ENCODE measurements around the gene EEFSEC. TPM values are rescaled to one million over a fixed set of nuclear protein-coding genes. Genes with fewer than 3 reads are reported as not detected.

EEFSEC gene
- total RNA-seq, 1 donor from 2014 or later: 2.2 TPM

- DNase-seq: no peak
Measured at GRCh38 chr3:128402319-128402718, 249.0 kb downstream of the EEFSEC start.

GRCh38 chr3:128402998-128403397 is 249.7 kb downstream of the EEFSEC start:
- no peak for DNase-seq

GRCh38 chr3:128404276-128405068 is 251.2 kb downstream of the EEFSEC start:
- no peak for DNase-seq

- no peak for DNase-seq
Measured at GRCh38 chr3:128405554-128406277, 252.4 kb downstream of the EEFSEC start.

GRCh38 chr3:128407247-128407646 is 254.0 kb downstream of the EEFSEC start:
- no peak for DNase-seq

DNA sequence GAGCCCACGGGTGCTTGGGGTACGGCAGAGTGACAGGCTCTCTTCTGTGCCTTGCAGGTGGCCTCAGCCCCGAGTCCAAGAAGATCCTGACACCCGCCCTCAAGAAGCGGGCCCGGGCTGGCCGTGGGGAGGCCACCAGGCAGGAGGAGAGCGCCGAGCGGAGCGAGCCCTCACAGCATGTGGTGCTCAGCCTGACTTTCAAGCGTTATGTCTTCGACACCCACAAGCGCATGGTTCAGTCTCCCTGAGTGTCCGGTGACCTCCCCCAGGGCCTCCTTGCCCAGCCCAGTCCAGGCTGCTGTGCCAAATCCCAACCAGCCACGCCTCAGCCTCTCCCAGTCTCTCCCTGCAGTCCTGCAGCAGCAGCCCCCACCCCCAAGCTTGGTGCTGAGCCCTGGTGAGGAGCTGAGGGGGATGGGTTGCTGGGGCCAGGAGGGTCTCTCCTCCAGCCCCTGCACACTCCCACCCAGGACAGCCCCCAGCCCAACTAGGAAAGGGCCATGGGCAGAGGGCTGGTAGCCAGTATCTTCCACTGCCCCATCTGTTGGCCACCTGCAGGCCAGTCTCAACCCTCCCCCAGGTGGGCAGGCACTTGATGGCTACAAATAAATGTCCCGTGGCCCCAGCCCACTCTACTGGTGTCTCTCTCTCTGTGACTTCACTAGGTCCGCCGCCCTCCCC is 254.9 kb downstream of the EEFSEC start:
- DNase-seq: no peak

DNA sequence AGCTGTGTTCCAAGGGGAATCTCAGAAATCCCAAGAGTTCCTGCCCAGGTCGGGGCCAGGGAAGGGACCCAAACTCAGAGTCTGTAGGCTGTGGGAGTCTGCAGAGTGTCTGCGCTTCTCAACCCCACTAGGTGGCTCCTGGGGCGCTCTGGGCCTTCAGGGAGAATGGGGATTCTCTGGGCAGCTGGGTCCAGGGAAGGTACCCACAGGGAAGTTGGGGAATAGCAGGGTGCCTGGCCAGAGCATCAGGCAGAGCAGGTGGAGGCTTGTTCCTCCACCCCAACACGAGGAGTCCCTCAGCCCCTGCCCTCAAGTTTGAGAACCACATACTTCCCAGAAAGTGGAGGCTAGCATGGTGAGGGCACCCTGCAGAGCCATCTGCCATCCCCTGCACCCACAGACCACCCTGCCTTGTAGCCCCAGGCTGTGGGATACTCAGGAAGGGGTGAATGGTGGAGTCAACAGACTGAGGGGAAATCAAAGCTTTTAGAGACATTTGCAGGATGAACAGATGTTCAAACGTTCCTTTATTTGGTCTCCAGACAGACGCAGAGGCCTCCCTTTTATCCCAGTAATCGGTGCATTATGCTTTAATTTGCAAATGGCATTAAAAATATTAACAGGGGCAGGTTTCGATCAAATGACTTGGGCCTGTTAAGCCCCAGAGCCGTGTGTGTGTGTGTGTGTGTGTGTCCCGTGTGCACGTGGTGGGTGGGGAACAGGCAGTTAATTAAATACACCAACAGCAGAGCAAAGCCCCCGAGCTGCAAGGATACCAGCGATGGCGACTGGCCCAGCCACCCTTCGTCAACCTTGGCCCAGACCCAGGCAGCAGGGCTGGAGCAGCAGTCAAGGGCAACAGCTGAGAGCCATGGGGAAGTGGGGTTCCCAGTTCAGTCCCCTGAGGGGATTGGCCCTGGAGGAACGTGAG is 255.7 kb downstream of the EEFSEC start:
- no peak for DNase-seq

GRCh38 chr3:128409624-128410581 is 256.6 kb downstream of the EEFSEC start:
- DNase-seq: no peak

DNA sequence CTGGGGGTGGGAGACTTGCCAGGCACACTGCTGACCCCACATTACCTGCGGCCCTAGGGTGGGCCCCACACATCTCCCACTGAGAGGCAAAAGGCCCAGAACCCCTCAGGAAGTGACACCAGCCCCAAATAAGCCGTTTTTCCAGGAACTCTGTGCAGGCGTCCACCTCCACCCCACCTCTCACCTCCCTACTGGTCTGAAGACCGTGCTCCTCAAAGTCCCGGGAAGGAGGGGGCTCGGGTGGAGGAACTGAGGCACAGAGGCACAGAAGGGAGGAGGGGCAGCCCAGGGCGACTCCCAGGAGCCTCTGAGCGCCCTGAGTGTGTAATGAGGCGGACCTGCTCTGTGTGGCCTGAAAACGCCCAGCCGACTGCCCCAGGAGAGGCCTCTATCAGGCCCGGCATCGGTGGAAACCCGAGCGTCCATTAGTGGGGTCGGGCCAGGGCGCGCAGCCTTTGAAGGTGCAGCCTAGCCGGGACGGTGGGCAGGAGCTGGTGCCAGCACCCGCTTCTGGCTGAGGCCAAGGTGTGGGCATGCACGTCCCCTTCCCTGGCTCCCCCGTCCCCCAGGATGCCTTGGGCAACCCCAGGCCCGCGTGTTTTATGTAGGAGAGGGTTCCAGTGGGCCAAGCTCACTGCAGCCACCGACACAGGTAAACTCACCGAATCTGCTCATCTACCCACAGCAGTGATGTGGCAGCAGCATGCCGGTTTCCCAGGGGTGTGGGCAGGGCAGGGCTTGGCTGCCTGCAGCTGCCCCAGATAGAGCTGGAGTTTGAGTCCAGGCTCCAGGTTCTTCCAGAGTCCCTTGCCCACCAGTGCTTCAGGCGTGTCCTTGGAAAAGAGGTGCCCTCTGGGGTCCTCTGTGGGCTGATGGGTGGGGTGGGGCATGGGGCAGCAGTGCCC is 257.6 kb downstream of the EEFSEC start:
- no peak for DNase-seq

DNA sequence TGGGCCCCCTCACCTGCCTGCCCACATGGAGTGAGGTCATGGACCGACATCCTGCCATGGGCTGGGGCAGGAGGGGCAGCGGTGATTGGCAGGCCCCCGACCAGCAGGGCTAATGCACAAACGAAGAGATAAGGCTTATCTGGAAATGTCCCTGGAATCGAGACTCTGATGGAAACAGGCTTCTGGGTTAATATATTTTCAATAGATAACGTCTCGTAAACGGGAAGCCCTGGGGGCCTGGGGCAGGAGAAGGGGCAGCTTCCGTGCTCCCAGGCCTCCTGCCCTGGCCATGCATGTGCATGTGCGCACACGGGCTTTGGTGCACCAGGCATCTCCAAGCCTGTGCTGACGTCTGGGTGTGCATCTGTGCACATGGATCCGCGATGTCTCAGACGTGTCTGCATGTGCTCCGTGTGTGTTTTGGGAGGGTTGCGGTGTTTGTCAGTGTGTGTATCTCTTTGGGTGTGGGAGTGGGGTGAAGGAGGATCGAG is 258.3 kb downstream of the EEFSEC start:
- DNase-seq: no peak

GRCh38 chr3:128412180-128413002 is 259.1 kb downstream of the EEFSEC start:
- no peak for DNase-seq

DNA sequence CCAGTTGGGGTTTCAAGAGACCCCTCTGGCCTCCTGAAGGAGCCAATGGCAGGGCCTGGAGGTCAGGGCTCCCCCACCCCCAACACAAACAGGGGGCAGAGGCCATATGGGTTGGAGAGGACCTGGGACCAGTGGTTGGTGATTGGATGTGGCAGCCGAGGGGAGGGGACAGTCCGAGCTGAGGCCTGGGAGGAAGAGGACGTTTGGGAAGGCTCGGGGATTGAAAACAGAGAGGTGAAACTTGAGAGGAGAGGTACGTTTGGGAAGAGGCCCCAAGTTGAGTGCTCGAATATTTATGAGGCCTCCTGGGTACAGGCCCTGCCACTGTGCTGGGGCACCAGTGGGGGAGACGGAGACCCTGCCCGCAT is 259.7 kb downstream of the EEFSEC start:
- DNase-seq: no peak

DNA sequence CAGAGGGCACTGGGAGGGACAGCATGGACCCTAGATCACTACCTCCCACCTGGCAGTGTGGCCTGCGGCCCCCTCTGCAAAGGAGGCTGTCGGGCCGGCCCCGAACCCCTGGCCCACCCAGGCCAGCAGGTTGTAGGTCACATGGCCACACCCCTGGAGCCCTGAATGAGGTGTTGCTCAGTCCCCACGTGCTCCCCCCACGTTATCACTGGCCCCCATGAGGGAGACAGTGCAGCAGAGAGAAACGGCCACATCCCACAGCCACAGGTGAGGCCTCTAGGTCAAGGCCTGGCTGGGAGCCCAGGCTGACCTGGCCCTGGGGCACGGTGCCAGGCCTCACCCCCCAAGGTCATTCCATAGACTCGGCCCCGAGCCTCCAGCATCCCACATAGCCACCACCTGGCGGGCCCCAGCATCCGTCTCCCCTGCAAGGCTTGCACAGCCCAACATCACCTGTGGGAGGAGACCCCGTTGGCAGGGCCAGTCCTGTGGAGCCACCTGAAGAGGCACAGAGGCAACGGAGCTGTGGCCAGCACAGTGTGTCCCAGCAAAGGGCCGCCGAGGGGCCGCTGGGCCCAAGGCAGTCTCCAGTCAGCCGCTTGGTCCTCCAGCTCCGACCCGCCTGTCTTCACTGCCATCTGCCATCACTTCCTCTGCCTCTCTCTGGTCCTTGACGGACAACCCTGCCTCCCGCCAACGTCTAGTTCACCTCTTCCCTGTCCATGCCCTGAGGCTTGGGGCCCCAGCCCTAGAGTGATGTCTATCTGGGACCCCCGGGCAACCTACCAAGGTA is 260.3 kb downstream of the EEFSEC start:
- no peak for DNase-seq

- DNase-seq: no peak
Measured at GRCh38 chr3:128415200-128415772, 262.0 kb downstream of the EEFSEC start.

DNA sequence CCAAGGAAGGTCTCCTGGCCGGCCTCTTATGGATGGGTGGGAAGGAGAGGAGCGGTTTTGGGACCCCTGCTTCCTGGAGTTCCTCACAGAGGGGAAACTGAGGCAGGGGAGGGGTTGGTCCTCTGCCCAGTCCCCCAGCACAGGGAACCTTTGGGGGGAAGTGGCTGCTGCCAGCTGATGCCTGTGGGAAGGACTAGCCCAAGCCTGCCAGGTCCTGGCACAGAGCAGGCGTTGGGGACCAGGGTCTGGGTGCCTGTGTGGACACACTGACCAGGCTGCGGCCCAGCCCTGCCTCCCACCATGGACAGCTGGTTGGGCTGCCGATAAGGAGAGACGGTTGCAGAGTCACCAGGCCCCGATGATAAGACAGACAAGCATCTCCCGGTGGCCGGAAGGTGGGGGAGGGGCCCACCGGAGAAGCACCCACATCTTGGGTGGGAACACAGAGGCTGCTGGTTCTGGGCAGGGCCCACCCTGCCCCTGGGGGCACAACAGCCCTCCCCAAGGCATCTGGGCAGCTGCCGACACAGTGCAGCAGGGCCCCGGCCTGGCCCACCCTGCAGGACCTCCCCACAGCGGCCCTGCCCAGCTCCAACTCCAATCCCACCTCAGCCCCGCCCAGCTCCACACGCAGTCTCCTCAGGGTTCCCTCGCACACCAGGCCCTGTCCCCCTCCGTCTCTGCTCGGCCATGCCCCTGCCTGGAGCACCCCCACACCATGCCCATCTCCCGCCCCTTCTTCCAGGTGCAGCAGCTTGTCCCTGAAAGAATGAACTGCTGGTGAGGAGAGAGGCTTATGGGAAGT is 262.7 kb downstream of the EEFSEC start:
- no peak for DNase-seq

DNA sequence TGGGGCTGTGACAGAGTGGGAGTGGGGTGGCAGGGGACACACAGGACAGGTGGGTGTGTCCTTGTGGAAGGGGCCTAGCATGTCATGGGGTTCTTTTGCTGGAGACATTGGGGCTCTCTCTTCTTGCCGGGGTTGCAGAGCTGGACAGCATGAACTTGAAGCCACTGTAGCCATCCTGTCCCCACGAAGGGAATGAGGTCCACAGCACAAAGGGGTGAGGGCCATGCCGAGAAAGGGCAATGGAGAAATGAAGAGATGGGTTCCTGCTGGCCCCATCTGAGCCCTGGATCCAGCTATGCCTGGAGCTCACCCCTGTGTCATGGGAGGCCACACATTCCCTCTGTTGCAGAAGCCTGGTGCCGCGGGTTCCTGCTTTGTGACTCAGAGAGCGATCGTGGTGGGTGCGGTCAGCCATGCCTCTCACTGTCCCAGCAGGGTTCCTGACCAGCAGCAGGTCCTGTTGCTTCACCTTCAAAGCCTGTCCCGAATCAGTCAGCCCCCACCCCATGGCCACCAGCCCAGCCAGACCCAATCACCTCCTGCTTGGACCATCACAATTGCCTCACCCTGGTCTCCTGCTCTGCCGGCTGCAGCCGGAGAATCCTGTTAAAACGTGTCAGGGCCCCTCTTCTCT is 263.4 kb downstream of the EEFSEC start:
- no peak for DNase-seq
